ENCODE measurements around the gene CHGA. TPM values are rescaled to one million over a fixed set of nuclear protein-coding genes. Genes with fewer than 3 reads are reported as not detected.
A peak's percentile ranks its signal among the peaks of the same experiment; 100 is the strongest.

CHGA gene
- total RNA-seq, 1 donor from 2014 or later: 1,527 TPM

GRCh38 chr14:92945544-92945943 is 22.6 kb downstream of the CHGA start:
- H3K27ac Mint-ChIP-seq: no peak overlapping the region
- no peaks in the 10 kb centered on the region for H3K36me3 Mint-ChIP-seq
- H3K4me3 Mint-ChIP-seq: no peak overlapping the region
- no peaks in the 10 kb centered on the region for H3K27me3 Mint-ChIP-seq
- TF ChIP-seq CTCF (conservative IDR thresholded peaks at IDR 0.05): no peak
- DNase-seq (ENCODE audit: extremely low spot score, unreplicated experiment): no peak
- H3K4me1 Mint-ChIP-seq (ENCODE audit: unreplicated experiment): no peaks in the 10 kb centered on the region
- no peaks in the 10 kb centered on the region for H3K9me3 Mint-ChIP-seq

- DNase-seq (ENCODE audit: extremely low spot score, unreplicated experiment): no peak
- no peaks in the 10 kb centered on the region for H3K9me3 Mint-ChIP-seq
- H3K36me3 Mint-ChIP-seq: no peaks in the 10 kb centered on the region
- H3K4me3 Mint-ChIP-seq: no peak overlapping the region
- H3K27ac Mint-ChIP-seq: peak overlapping the region; percentile 48
- H3K4me1 Mint-ChIP-seq (ENCODE audit: unreplicated experiment): no peaks in the 10 kb centered on the region
- no peak for TF ChIP-seq CTCF (conservative IDR thresholded peaks at IDR 0.05)
- H3K27me3 Mint-ChIP-seq: no peaks in the 10 kb centered on the region
Observed at GRCh38 chr14:92945959-92946846, 23.3 kb downstream of the CHGA start.

GRCh38 chr14:92946847-92947545 is 24.0 kb downstream of the CHGA start:
- Mint-ChIP-seq H3K4me1 (ENCODE audit: unreplicated experiment) (peaks cover 2% of the 10 kb centered on the region), H3K36me3 (no peaks in the 10 kb centered on the region), H3K27ac (peak overlapping the region; percentile 48), H3K4me3 (no peak overlapping the region), H3K9me3 (no peaks in the 10 kb centered on the region), H3K27me3 (no peaks in the 10 kb centered on the region)
- no peak for DNase-seq (ENCODE audit: extremely low spot score, unreplicated experiment)
- TF ChIP-seq CTCF (conservative IDR thresholded peaks at IDR 0.05): no peak

GRCh38 chr14:92948647-92949046 is 25.7 kb downstream of the CHGA start:
- Mint-ChIP-seq H3K36me3 (no peaks in the 10 kb centered on the region), H3K27me3 (no peaks in the 10 kb centered on the region), H3K9me3 (no peaks in the 10 kb centered on the region), H3K4me3 (no peak overlapping the region), H3K4me1 (ENCODE audit: unreplicated experiment) (peaks cover 3% of the 10 kb centered on the region), H3K27ac (no peak overlapping the region)
- no peak for TF ChIP-seq CTCF (conservative IDR thresholded peaks at IDR 0.05)
- no peak for DNase-seq (ENCODE audit: extremely low spot score, unreplicated experiment)

GRCh38 chr14:92949496-92950192 is 26.7 kb downstream of the CHGA start:
- H3K9me3 Mint-ChIP-seq: no peaks in the 10 kb centered on the region
- peaks cover 3% of the 10 kb centered on the region for H3K4me1 Mint-ChIP-seq (ENCODE audit: unreplicated experiment)
- H3K4me3 Mint-ChIP-seq: no peak overlapping the region
- H3K27me3 Mint-ChIP-seq: no peaks in the 10 kb centered on the region
- no peak for DNase-seq (ENCODE audit: extremely low spot score, unreplicated experiment)
- no peak for TF ChIP-seq CTCF (conservative IDR thresholded peaks at IDR 0.05)
- H3K36me3 Mint-ChIP-seq: no peaks in the 10 kb centered on the region
- H3K27ac Mint-ChIP-seq: no peak overlapping the region
